SK-N-SH (cell line): ENCODE results near the gene RHOT2. TPM values are rescaled to one million over a fixed set of nuclear protein-coding genes. Genes with fewer than 3 reads are reported as not detected.

Experiments used
- CTCF ChIA-PET: fragments of 300-600, 350-600 bp; formaldehyde crosslinking; extraction: SDS; loops from one replicate; lab custom pipeline; 2021; lab: Yijun Ruan, JAX
- POLR2A ChIA-PET: fragments of 350-600 bp; sonication (Branson Sonifier 250); formaldehyde crosslinking; extraction: SDS; loops from one replicate; lab custom pipeline; 2020; ENCODE audit warnings: antibody characterized with exemption, inconsistent platforms; lab: Yijun Ruan, JAX
- DNase-seq: peaks from one replicate; pipeline ENCODE4 v3.0.0; 2012
- H2AFZ ChIP-seq: fragments of 200-600 bp; sonication (generic); 2 replicates; pipeline ENCODE4 v1.8.1; 2016; ENCODE audit warnings: antibody characterized with exemption, mild to moderate bottlenecking, low read depth
- H3F3A ChIP-seq: fragments of 200-600 bp; sonication (generic); replicated peaks from 2 replicates; pipeline ENCODE3; 2016; ENCODE audit warnings: antibody characterized with exemption, mild to moderate bottlenecking; ENCODE audit not compliant: insufficient read depth
- H3K27ac ChIP-seq, 2 experiments: fragments of 200-500 bp in 1 of 2; fragments of 200-600 bp in 1 of 2; sonication (Bioruptor generic) in 1 of 2; sonication (generic), shearing (Covaris generic) in 1 of 2; 2 replicates each; pipeline versions ENCODE4 v1.5.1 to v1.6.1; 2014 to 2016; ENCODE audit warnings: low read depth in 2 of 2, inconsistent platforms in 1 of 2, low read length in 1 of 2, mild to moderate bottlenecking in 1 of 2, mixed read lengths in 1 of 2
- H3K27me3 ChIP-seq: fragments of 200-600 bp; sonication (generic), shearing (Covaris generic); 2 replicates; pipeline ENCODE4 v1.6.1; 2016; ENCODE audit warnings: mixed run types; ENCODE audit not compliant: insufficient read depth
- H3K36me3 ChIP-seq, 2 experiments: fragments of 200-500 bp in 1 of 2; fragments of 200-600 bp in 1 of 2; sonication (Bioruptor generic) in 1 of 2; sonication (generic) in 1 of 2; replicated peaks in 1 of 2; 2 replicates each; pipeline versions ENCODE3 to v1.5.1; 2014 to 2016; ENCODE audit warnings: low read length in 1 of 2, mild to moderate bottlenecking in 1 of 2; ENCODE audit not compliant: insufficient read depth in 2 of 2, control insufficient read depth in 1 of 2
- H3K4me1 ChIP-seq, 2 experiments: fragments of 200-500 bp in 1 of 2; fragments of 200-600 bp in 1 of 2; sonication (Bioruptor generic) in 1 of 2; sonication (generic), shearing (Covaris generic) in 1 of 2; 2 replicates each; pipeline versions ENCODE4 v1.5.1 to v1.6.1; 2014 to 2016; ENCODE audit warnings: low read depth in 1 of 2, low read length in 1 of 2, mixed run types in 1 of 2; ENCODE audit not compliant: insufficient read depth in 2 of 2, control insufficient read depth in 1 of 2
- H3K4me2 ChIP-seq: fragments of 200-600 bp; sonication (generic), shearing (Covaris generic); 2 replicates; pipeline ENCODE4 v1.6.1; 2017; ENCODE audit warnings: mixed run types
- H3K4me3 ChIP-seq, 2 experiments: fragments of 200-500 bp in 1 of 2; fragments of 200-600 bp in 1 of 2; sonication (Bioruptor generic) in 1 of 2; sonication (generic), shearing (Covaris generic) in 1 of 2; 2 replicates each; pipeline versions ENCODE4 v1.5.1 to v1.8.1; 2014 to 2016; ENCODE audit warnings: low read depth in 2 of 2, inconsistent platforms in 1 of 2, low read length in 1 of 2, mild to moderate bottlenecking in 1 of 2, mixed read lengths in 1 of 2, moderate library complexity in 1 of 2
- H3K79me2 ChIP-seq: fragments of 200-600 bp; sonication (generic); 2 replicates; pipeline ENCODE4 v1.8.1; 2017; ENCODE audit warnings: mild to moderate bottlenecking; ENCODE audit not compliant: insufficient read depth
- H3K9ac ChIP-seq: fragments of 200-600 bp; sonication (generic); 2 replicates; pipeline ENCODE4 v1.6.1; 2017; ENCODE audit warnings: mixed run types
- H3K9me2 ChIP-seq: fragments of 200-600 bp; sonication (generic); 2 replicates; pipeline ENCODE4 v1.6.1; 2017; ENCODE audit warnings: mixed run types
- H3K9me3 ChIP-seq: fragments of 200-600 bp; sonication (generic); 2 replicates; pipeline ENCODE4 v1.6.1; 2017; ENCODE audit warnings: mixed run types, mild to moderate bottlenecking, moderate library complexity
- H4K20me1 ChIP-seq: fragments of 200-600 bp; sonication (generic); 2 replicates; pipeline ENCODE4 v1.6.1; 2017; ENCODE audit warnings: mild to moderate bottlenecking, mixed run types; ENCODE audit not compliant: insufficient read depth
- FOSL2 ChIP-seq: IDR thresholded peaks from 2 replicates; pipeline ENCODE4 v1.4.0; 2012; ENCODE audit warnings: low read depth, mild to moderate bottlenecking, moderate library complexity, borderline replicate concordance
- FOXJ3 ChIP-seq: sonication (generic); formaldehyde crosslinking; IDR thresholded peaks from 2 replicates; pipeline ENCODE4 v1.5.1; 2020; ENCODE audit warnings: mild to moderate bottlenecking, missing genetic modification reagents
- FOXM1 ChIP-seq: IDR thresholded peaks from 2 replicates; pipeline ENCODE4 v1.4.0; 2012; ENCODE audit warnings: low read depth, mild to moderate bottlenecking
- GATA2 ChIP-seq: sonication (generic); formaldehyde crosslinking; IDR thresholded peaks from 2 replicates; pipeline ENCODE4 v1.5.0; 2020; ENCODE audit warnings: mild to moderate bottlenecking, missing genetic modification reagents
- JUND ChIP-seq: IDR thresholded peaks from 2 replicates; pipeline ENCODE4 v1.4.0; 2012
- MEF2A ChIP-seq: IDR thresholded peaks from 2 replicates; pipeline ENCODE4 v1.4.0; 2012; ENCODE audit warnings: low read depth, borderline replicate concordance
- NFIC ChIP-seq: IDR thresholded peaks from 2 replicates; pipeline ENCODE4 v1.4.0; 2012; ENCODE audit warnings: borderline replicate concordance
- NRF1 ChIP-seq: IDR thresholded peaks from 2 replicates; pipeline ENCODE4 v1.6.1; 2012; ENCODE audit warnings: low read depth, mild to moderate bottlenecking, low read length
- POLR2AphosphoS5 ChIP-seq: IDR thresholded peaks from 2 replicates; pipeline ENCODE4 v1.6.1; 2012; ENCODE audit warnings: low read depth, low read length
- RFX5 ChIP-seq: IDR thresholded peaks from 2 replicates; pipeline ENCODE4 v1.6.1; 2012; ENCODE audit warnings: mild to moderate bottlenecking, improper control_type of control experiment, low read length
- SIN3A ChIP-seq: IDR thresholded peaks from 2 replicates; pipeline ENCODE4 v1.6.1; 2012; ENCODE audit warnings: low read depth, mild to moderate bottlenecking, low read length, moderate library complexity, borderline replicate concordance
- SMC3 ChIP-seq: IDR thresholded peaks from 2 replicates; pipeline ENCODE4 v1.6.1; 2012; ENCODE audit warnings: low read depth, low read length, improper control_type of control experiment
- TEAD4 ChIP-seq: IDR thresholded peaks from 2 replicates; pipeline ENCODE4 v1.4.0; 2012; ENCODE audit warnings: mild to moderate bottlenecking, borderline replicate concordance; ENCODE audit not compliant: insufficient read depth
- WGBS: methylation state at CpG from one replicate; pipeline ENCODE4 v1.1.6; 2017; ENCODE audit warnings: low lambda C conversion rate; 5-methylcytosine and 5-hydroxymethylcytosine counted together
- polyA plus RNA-seq, 3 experiments: library from polyadenylated mRNA; depleted of rRNA; stranded (reverse); fragments of >200 nt; gene quantifications; 2 replicates each; pipeline ENCODE4 v1.2.3, GENCODE V29; 2012
- TF ChIP-seq, protein P1 (sequence below): fragments of 150-350 bp; IDR thresholded peaks from 2 replicates; pipeline ENCODE4 v1.6.1; 2017; ENCODE audit warnings: antibody characterized with exemption, low read length, low read depth, borderline replicate concordance
- TF ChIP-seq, protein P2 (sequence below): IDR thresholded peaks from 2 replicates; pipeline ENCODE4 v1.4.0; 2012; ENCODE audit warnings: low read depth, borderline replicate concordance
- TF ChIP-seq, protein P3 (sequence below): IDR thresholded peaks from 2 replicates; pipeline ENCODE4; 2012
- TF ChIP-seq, protein P4 (sequence below): IDR thresholded peaks from 2 replicates; pipeline ENCODE4 v1.4.0; 2012; ENCODE audit warnings: low read depth

Gene RHOT2
- polyA plus RNA-seq, 1 of the 3 experiments (the other 2 are of a cell fraction), result 229 TPM

DNA sequence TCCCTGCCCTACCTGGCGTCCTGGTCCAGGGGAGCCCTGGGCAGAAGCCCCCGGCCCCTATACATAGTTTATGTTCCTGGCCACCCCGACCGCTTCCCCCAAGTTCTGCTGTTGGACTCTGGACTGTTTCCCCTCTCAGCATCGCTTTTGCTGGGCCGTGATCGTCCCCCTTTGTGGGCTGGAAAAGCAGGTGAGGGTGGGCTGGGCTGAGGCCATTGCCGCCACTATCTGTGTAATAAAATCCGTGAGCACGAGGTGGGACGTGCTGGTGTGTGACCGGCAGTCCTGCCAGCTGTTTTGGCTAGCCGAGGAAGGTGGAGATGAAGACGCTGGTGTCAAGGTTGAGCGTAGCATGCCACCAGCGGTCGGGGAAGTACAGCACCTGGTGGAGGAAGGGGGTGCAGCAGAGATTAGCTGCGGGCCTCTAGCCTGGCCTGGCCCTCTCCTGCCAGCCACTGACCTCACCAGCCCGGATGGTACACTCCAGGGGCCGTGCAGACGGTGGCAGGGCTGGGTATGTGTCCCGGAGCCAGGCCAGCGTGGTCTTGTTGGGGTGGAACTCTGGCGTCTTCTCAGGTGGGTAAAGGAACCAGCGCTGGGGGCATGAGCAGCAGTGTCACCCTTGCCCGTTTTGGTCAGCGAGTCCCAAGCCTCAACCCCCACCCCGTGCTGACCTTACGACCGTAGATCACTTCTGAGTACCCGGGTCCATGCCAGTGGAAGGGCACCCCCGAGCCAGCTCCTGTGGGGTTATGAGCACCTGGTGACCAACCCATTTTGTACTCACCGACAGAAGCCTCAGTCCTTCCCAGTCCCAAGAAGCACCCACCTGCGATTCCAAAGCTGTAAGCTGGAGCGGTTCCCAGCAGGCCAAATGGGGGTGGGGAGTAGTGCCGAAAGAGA lies 14.8 kb downstream of the RHOT2 start:
- Histone ChIP-seq H3K27ac (peak overlapping the region in 1 of 2 experiments; percentile 39; a peak in 3 of 4 replicates), H3K9me2 (no peaks in the 10 kb centered on the region), H3K36me3 (peaks cover 13 to 39% of the 10 kb centered on the region in 2 experiments)
- 88% methylated on average over 34 of the region's 36 CpGs for WGBS
- TF ChIP-seq FOSL2 (no peak), MEF2A (no peak), SIN3A (no peak), TEAD4 (no peak), FOXM1 (no peak), FOXJ3 (CRISPR knock-in tag) (no peak), RFX5 (no peak), SMC3 (no peak), NFIC (no peak)
- TF ChIP-seq, protein P1, sequence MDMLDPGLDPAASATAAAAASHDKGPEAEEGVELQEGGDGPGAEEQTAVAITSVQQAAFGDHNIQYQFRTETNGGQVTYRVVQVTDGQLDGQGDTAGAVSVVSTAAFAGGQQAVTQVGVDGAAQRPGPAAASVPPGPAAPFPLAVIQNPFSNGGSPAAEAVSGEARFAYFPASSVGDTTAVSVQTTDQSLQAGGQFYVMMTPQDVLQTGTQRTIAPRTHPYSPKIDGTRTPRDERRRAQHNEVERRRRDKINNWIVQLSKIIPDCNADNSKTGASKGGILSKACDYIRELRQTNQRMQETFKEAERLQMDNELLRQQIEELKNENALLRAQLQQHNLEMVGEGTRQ, result no peak
- TF ChIP-seq, all 33 proteins: peak for 0
- Histone ChIP-seq H3K4me3 (peak overlapping the region; percentile 60 to 68; a peak in 3 of 4 replicates), H3K4me2 (peak overlapping the region; percentile 90), H4K20me1 (peaks cover 23% of the 10 kb centered on the region), H3K27me3 (no peaks in the 10 kb centered on the region), H3F3A (peaks cover 10% of the 10 kb centered on the region), H3K79me2 (peaks cover 37% of the 10 kb centered on the region), H3K9ac (no peak overlapping the region), H3K9me3 (no peaks in the 10 kb centered on the region), H2AFZ (no peak overlapping the region), H3K4me1 (peaks cover 8 to 56% of the 10 kb centered on the region in 2 experiments; a peak in 2 of 4 replicates)
- ChIA-PET CTCF (interaction anchor here (0.6 to 2.5 kb wide), 5 partner anchors 7 to 58 kb away, joined by 3 to 12 read pairs (median 3); partner anchors contain the start of genes CIAO3, RHOT2 and WDR24), POLR2A (no interaction called here)
- DNase-seq, result no peak

DNA sequence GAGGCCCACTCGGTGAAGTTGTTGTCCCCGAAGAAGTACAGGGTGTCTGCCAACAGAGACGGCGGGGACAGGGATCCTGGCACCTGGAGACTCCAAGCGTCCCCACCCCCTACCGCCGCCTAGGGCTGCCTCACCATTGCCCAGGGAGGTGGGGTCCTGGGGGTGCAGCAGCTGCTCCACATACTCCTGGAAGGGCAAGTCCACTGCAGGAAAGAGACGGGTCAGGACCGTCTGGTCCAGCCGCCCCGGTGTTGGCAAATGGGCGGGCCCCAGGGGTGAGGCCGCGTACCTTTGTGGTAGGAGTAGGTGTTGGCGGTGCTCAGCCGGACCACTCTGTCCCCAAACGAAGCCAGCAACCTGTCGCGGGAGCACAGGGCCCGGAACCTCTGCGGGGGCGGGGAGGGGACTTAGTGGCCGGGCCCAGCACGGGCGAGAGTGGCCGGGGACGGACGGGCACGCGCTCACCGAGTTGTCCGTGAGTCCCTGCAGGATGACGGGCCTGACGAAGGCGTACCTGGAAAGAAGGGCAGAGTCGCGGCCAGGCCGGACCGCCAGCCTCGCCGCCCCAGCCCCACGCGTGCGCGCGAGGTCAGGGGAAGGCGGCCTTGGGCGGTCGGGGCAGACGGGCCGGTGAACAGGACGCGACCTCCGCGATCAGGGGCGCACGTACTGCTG lies 15.6 kb downstream of the RHOT2 start:
- no peaks in the 10 kb centered on the region for H3K9me2 ChIP-seq
- H3K27me3 ChIP-seq, result no peaks in the 10 kb centered on the region
- peak overlapping the region; percentile 24 to 79; a peak in 3 of 4 replicates for H3K27ac ChIP-seq
- 12% methylated on average over 24 of the region's 57 CpGs for WGBS
- peak overlapping the region; percentile 90 for H3K4me2 ChIP-seq
- DNase-seq, result no peak
- TF ChIP-seq GATA2 (no peak), JUND (0 out of 2 replicates have a peak, but pooled peaks have one; percentile 3), POLR2AphosphoS5 (peak; percentile 55), NRF1 (no peak)
- TF ChIP-seq, protein P2, sequence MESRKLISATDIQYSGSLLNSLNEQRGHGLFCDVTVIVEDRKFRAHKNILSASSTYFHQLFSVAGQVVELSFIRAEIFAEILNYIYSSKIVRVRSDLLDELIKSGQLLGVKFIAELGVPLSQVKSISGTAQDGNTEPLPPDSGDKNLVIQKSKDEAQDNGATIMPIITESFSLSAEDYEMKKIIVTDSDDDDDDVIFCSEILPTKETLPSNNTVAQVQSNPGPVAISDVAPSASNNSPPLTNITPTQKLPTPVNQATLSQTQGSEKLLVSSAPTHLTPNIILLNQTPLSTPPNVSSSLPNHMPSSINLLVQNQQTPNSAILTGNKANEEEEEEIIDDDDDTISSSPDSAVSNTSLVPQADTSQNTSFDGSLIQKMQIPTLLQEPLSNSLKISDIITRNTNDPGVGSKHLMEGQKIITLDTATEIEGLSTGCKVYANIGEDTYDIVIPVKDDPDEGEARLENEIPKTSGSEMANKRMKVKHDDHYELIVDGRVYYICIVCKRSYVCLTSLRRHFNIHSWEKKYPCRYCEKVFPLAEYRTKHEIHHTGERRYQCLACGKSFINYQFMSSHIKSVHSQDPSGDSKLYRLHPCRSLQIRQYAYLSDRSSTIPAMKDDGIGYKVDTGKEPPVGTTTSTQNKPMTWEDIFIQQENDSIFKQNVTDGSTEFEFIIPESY, result peak; percentile 61; the same call in 1 of the 2 replicates
- TF ChIP-seq, protein P3, sequence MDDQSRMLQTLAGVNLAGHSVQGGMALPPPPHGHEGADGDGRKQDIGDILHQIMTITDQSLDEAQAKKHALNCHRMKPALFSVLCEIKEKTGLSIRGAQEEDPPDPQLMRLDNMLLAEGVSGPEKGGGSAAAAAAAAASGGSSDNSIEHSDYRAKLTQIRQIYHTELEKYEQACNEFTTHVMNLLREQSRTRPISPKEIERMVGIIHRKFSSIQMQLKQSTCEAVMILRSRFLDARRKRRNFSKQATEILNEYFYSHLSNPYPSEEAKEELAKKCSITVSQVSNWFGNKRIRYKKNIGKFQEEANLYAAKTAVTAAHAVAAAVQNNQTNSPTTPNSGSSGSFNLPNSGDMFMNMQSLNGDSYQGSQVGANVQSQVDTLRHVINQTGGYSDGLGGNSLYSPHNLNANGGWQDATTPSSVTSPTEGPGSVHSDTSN, result peak; percentile 66
- TF ChIP-seq, protein P4, sequence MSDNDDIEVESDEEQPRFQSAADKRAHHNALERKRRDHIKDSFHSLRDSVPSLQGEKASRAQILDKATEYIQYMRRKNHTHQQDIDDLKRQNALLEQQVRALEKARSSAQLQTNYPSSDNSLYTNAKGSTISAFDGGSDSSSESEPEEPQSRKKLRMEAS, result 0 out of 2 replicates have a peak, but pooled peaks have one; percentile 19
- TF ChIP-seq, all 33 proteins: peak for 5
- H4K20me1 ChIP-seq, result peaks cover 23% of the 10 kb centered on the region
- peaks cover 10% of the 10 kb centered on the region for H3F3A ChIP-seq
- peak overlapping the region; percentile 49 for H3K9ac ChIP-seq
- peak overlapping the region; percentile 60 to 68 for H3K4me3 ChIP-seq
- no peak overlapping the region for H2AFZ ChIP-seq
- peaks cover 13 to 39% of the 10 kb centered on the region in 2 experiments for H3K36me3 ChIP-seq
- POLR2A ChIA-PET, result interaction anchor here (0.8 to 1.2 kb wide), 4 partner anchors 10 to 39 kb away, joined by 3 to 4 read pairs (median 4); partner anchors contain the start of gene RHOT2
- no peaks in the 10 kb centered on the region for H3K9me3 ChIP-seq
- CTCF ChIA-PET, result interaction anchor here (0.8 to 5.9 kb wide), 5 partner anchors 15 to 102 kb away, joined by 3 to 38 read pairs (median 3); partner anchors contain the start of genes METTL26 and RHOT2
- H3K79me2 ChIP-seq, result peaks cover 37% of the 10 kb centered on the region
- H3K4me1 ChIP-seq, result peaks cover 8 to 53% of the 10 kb centered on the region in 2 experiments; a peak in 2 of 4 replicates
